Endothelial cell of umbilical vein (primary cell): Measurements from ENCODE around the gene CMIP. TPM values are rescaled to one million over a fixed set of nuclear protein-coding genes. Genes with fewer than 3 reads are reported as not detected.

Source experiments
- BruUV-seq: library from RNA; stranded (reverse); fragments of 400-500 nt; replicated peaks from 2 replicates; lab custom pipeline; 2021; lab: Mats Ljungman, UMichigan
- CTCF ChIA-PET: fragments of 300-600, 350-600 bp; sonication (Branson Sonifier 250); formaldehyde crosslinking; loops from one replicate; lab custom pipeline; 2021; ENCODE audit warnings: antibody characterized with exemption, inconsistent platforms; lab: Charles Lee
- POLR2A ChIA-PET: fragments of 300-600, 350-600 bp; sonication (Branson Sonifier 250); formaldehyde crosslinking; loops from one replicate; lab custom pipeline; 2021; ENCODE audit warnings: antibody characterized with exemption, inconsistent platforms; lab: Charles Lee
- DNase-seq: peaks from one replicate; pipeline ENCODE4 v3.0.0-alpha.2; 2011; ENCODE audit warnings: low read depth, low spot score
- FAIRE-seq: peaks from 2 replicates; lab custom pipeline; 2011; peaks lifted over from hg19 to GRCh38; lab: Jason Lieb, UNC
- H2AFZ ChIP-seq: 2 replicates; pipeline ENCODE4 v1.6.0; 2012; ENCODE audit warnings: low read depth, low read length, control low read depth, inconsistent platforms
- H3K27ac ChIP-seq: 2 replicates; pipeline ENCODE4 v1.5.1; 2011; ENCODE audit warnings: low read depth, mild to moderate bottlenecking, control low read depth, low read length, moderate library complexity; ENCODE audit not compliant: insufficient read depth
- H3K27me3 ChIP-seq, 2 experiments: 2 replicates each; pipeline versions ENCODE4 v1.6.0 to v1.6.1; 2011; ENCODE audit warnings: low read length in 2 of 2, mixed read lengths in 1 of 2; ENCODE audit not compliant: control insufficient read depth in 2 of 2, insufficient read depth in 2 of 2
- H3K36me3 ChIP-seq, 2 experiments: 2 replicates in 1 of 2; 3 replicates in 1 of 2; pipeline ENCODE4 v1.5.1; 2011; ENCODE audit warnings: low read length in 2 of 2, mild to moderate bottlenecking in 1 of 2, moderate library complexity in 1 of 2; ENCODE audit not compliant: control insufficient read depth in 2 of 2, insufficient read depth in 2 of 2; ENCODE audit errors: extremely low read depth in 1 of 2
- H3K4me1 ChIP-seq: 3 replicates; pipeline ENCODE4 v1.5.1; 2011; ENCODE audit warnings: mild to moderate bottlenecking, low read length; ENCODE audit not compliant: control insufficient read depth, insufficient read depth; ENCODE audit errors: extremely low read depth
- H3K4me2 ChIP-seq: 2 replicates; pipeline ENCODE4 v1.6.1; 2011; ENCODE audit warnings: low read length, control low read depth, mixed read lengths; ENCODE audit not compliant: insufficient read depth
- H3K4me3 ChIP-seq, 3 experiments: fragments of 200-600 bp in 1 of 3; sonication (generic), shearing (Covaris generic) in 1 of 3; replicated peaks in 1 of 3; 2 replicates each; pipeline ENCODE4 v1.5.1; 2011 to 2016; ENCODE audit warnings: control low read depth in 3 of 3, low read length in 3 of 3, mild to moderate bottlenecking in 2 of 3, inconsistent platforms in 1 of 3, low read depth in 1 of 3, moderate library complexity in 1 of 3; ENCODE audit not compliant: insufficient read depth in 1 of 3
- H3K79me2 ChIP-seq: 2 replicates; pipeline ENCODE4 v1.6.0; 2012; ENCODE audit warnings: low read length, inconsistent platforms; ENCODE audit not compliant: control insufficient read depth, insufficient read depth
- H3K9ac ChIP-seq: replicated peaks from 2 replicates; pipeline ENCODE3; 2011; ENCODE audit warnings: low read length, control low read depth; ENCODE audit not compliant: insufficient read depth; ENCODE audit errors: extremely low read depth
- H3K9me1 ChIP-seq: replicated peaks from 3 replicates; pipeline ENCODE4 v1.6.0; 2011; ENCODE audit warnings: mild to moderate bottlenecking, low read length; ENCODE audit not compliant: control insufficient read depth, insufficient read depth; ENCODE audit errors: extremely low read depth
- H3K9me3 ChIP-seq: replicated peaks from 2 replicates; pipeline ENCODE4 v1.5.1; 2012; ENCODE audit warnings: low read length, inconsistent platforms; ENCODE audit not compliant: control insufficient read depth, insufficient read depth
- H4K20me1 ChIP-seq: replicated peaks from 2 replicates; pipeline ENCODE3; 2011; ENCODE audit warnings: mild to moderate bottlenecking, low read length; ENCODE audit not compliant: control insufficient read depth, insufficient read depth; ENCODE audit errors: extremely low read depth
- EZH2 ChIP-seq: IDR thresholded peaks from 2 replicates; pipeline ENCODE4 v1.6.1; 2012; ENCODE audit warnings: borderline replicate concordance, low read depth, mild to moderate bottlenecking, moderate library complexity, low read length, inconsistent platforms; ENCODE audit not compliant: severe bottlenecking
- FOS ChIP-seq: IDR thresholded peaks from 2 replicates; pipeline ENCODE4 v1.6.1; 2011; ENCODE audit warnings: mild to moderate bottlenecking, low read length, moderate library complexity, borderline replicate concordance; ENCODE audit not compliant: insufficient read depth
- GATA2 ChIP-seq: IDR thresholded peaks from 2 replicates; pipeline ENCODE4 v1.7.0; 2011; ENCODE audit warnings: low read depth, mild to moderate bottlenecking, moderate library complexity, mixed read lengths, low read length; ENCODE audit not compliant: insufficient read length, insufficient read depth
- JUN ChIP-seq: IDR thresholded peaks from 2 replicates; pipeline ENCODE4 v1.6.1; 2011; ENCODE audit warnings: borderline replicate concordance, low read depth; ENCODE audit not compliant: insufficient read length, insufficient read depth
- MAX ChIP-seq: IDR thresholded peaks from 2 replicates; pipeline ENCODE4 v1.6.1; 2011; ENCODE audit not compliant: insufficient read depth, insufficient read length
- MYC ChIP-seq: IDR thresholded peaks from one replicate; pipeline ENCODE4 v1.6.1; 2011; ENCODE audit warnings: mild to moderate bottlenecking, low read depth, low read length
- POLR2A ChIP-seq: IDR thresholded peaks from 2 replicates; pipeline ENCODE4 v1.6.1; 2012; ENCODE audit warnings: low read depth, mild to moderate bottlenecking, control low read depth, low read length
- POLR2AphosphoS5 ChIP-seq: IDR thresholded peaks from 2 replicates; pipeline ENCODE4 v1.6.1; 2012; ENCODE audit warnings: low read depth, mild to moderate bottlenecking, control low read depth, low read length, moderate library complexity; ENCODE audit not compliant: insufficient read depth
- dilution Hi-C: fragments of 300-500 bp; cut with MboI; formaldehyde crosslinking; loops from one replicate; pipeline ENCODE4 v1.15.0; 2019; ENCODE audit warnings: low sequenced_read_pairs; ENCODE audit not compliant: extremely low pct_ligation_motif_present
- intact Hi-C: fragments of 100-400 bp; cut with micrococcal nuclease; formaldehyde crosslinking; loops from one replicate; pipeline ENCODE4 v1.10.0; 2022
- polyA plus RNA-seq, 4 experiments: library from polyadenylated mRNA; depleted of rRNA in 3 of 4; stranded (reverse) in 3 of 4; unstranded in 1 of 4; fragments of >200 nt; gene quantifications; 2 replicates each; pipeline versions ENCODE4 v1.2.1 to v1.2.3, GENCODE V29; 2011 to 2012; ENCODE audit warnings: missing spikeins in 1 of 4
- total RNA-seq: library from RNA; stranded (reverse); gene quantifications from 2 replicates; pipeline ENCODE4 v1.2.3, GENCODE V29; 2021
- TF ChIP-seq, protein P1 (sequence below), 2 donors: IDR thresholded peaks; 1 replicate in 1 of 2; 2 replicates in 1 of 2; pipeline ENCODE4 v1.5.1; 2011; ENCODE audit warnings: low read length in 2 of 2, mild to moderate bottlenecking in 2 of 2, moderate library complexity in 2 of 2, control low read depth in 1 of 2, inconsistent platforms in 1 of 2, low read depth in 1 of 2; ENCODE audit not compliant: insufficient read depth in 1 of 2; ENCODE audit errors: extremely low read depth in 1 of 2

Gene CMIP
- total and polyA plus RNA-seq, 2 donors (not counting 3 experiments of a cell fraction or from before 2014, with no cell fraction given): 29.0 to 101 TPM

DNA sequence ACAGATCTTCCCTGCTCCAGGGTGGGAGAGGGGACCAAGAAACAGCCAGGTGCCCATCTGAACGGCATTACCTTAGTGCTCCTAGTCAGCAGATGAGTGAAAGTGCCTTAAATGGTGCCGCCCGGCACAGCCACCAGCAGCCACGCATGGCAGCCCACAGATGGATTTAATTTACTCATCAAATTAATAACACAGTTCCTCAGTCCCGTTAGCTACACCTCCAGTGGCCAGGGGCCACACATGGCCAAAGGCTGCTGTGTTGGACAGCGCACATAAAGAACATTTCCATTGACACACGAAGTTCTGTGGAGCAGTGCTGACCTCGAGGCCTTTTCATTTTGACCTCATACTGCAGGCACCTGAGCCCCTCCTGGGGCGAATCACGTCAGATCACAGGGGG is 166.3 kb downstream of the CMIP start:
- no peak for TF ChIP-seq POLR2AphosphoS5
- TF ChIP-seq GATA2: no peak
- no peak for TF ChIP-seq EZH2
- no peak for TF ChIP-seq MAX
- TF ChIP-seq, protein P1, sequence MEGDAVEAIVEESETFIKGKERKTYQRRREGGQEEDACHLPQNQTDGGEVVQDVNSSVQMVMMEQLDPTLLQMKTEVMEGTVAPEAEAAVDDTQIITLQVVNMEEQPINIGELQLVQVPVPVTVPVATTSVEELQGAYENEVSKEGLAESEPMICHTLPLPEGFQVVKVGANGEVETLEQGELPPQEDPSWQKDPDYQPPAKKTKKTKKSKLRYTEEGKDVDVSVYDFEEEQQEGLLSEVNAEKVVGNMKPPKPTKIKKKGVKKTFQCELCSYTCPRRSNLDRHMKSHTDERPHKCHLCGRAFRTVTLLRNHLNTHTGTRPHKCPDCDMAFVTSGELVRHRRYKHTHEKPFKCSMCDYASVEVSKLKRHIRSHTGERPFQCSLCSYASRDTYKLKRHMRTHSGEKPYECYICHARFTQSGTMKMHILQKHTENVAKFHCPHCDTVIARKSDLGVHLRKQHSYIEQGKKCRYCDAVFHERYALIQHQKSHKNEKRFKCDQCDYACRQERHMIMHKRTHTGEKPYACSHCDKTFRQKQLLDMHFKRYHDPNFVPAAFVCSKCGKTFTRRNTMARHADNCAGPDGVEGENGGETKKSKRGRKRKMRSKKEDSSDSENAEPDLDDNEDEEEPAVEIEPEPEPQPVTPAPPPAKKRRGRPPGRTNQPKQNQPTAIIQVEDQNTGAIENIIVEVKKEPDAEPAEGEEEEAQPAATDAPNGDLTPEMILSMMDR (IDR thresholded peaks at IDR 0.05; ENCODE audit: extremely low read depth in 1 of 2, insufficient read depth in 1 of 2, low read depth in 1 of 2, low read length in 2 of 2): no peak
- TF ChIP-seq FOS: no peak
- TF ChIP-seq POLR2A: no peak
- TF ChIP-seq JUN: no peak
- no peak for TF ChIP-seq MYC
- H3K9me1 ChIP-seq: no peaks in the 10 kb centered on the region
- no peak overlapping the region for H3K4me3 ChIP-seq
- intact Hi-C loops: loop anchor here (5.0 kb wide), 2 partner anchors 59 to 119 kb away; no protein-coding TSS in a partner anchor
- peaks cover 2 to 6% of the 10 kb centered on the region in 2 experiments for H3K36me3 ChIP-seq
- ChIA-PET POLR2A (no interaction called here), CTCF (interaction anchor here (1.0 to 1.4 kb wide), 4 partner anchors 9 to 86 kb away, joined by 3 to 5 read pairs (median 3); no protein-coding TSS in a partner anchor)
- H2AFZ ChIP-seq: no peak overlapping the region
- no peaks in the 10 kb centered on the region for H3K27me3 ChIP-seq
- H3K27ac ChIP-seq: peak overlapping the region; percentile 49
- DNase-seq (no peak), FAIRE-seq (no peak)
- H3K4me1 ChIP-seq: peaks cover 43% of the 10 kb centered on the region
- no peaks in the 10 kb centered on the region for H4K20me1 ChIP-seq
- no peak overlapping the region for H3K9ac ChIP-seq
- no peak overlapping the region for H3K4me2 ChIP-seq
- H3K9me3 ChIP-seq: no peaks in the 10 kb centered on the region
- H3K79me2 ChIP-seq: peaks cover 17% of the 10 kb centered on the region
- dilution Hi-C loops: no loop called here
- BruUV-seq: no TSS peak
